ENCODE measurements around the gene FAF1.

- no peak for TF ChIP-seq CTCF (conservative IDR thresholded peaks at IDR 0.05 in 1 of 2, IDR thresholded peaks at IDR 0.05 in 1 of 2; ENCODE audit: low read depth in 1 of 2, low read length in 2 of 2)
- no peak for TF ChIP-seq EZH2 (IDR thresholded peaks at IDR 0.05; ENCODE audit: low read length, missing control alignments)
Observed at GRCh38 chr1:50452700-50453099, 507.4 kb downstream of the FAF1 start.
